Limb (tissue), 2 donors: Measurements from ENCODE around the gene VWA5B1.
A peak's percentile ranks its signal among the peaks of the same experiment; 100 is the strongest.

Experiments
- DNase-seq, 2 donors: peaks; one replicate each; pipeline ENCODE4 v3.0.0-alpha.2; 2016; ENCODE audit errors: extremely low spot score in 2 of 2

VWA5B1 gene

GRCh38 chr1:20322081-20322824, 31.6 kb downstream of the VWA5B1 start:
- no peak for DNase-seq

GRCh38 chr1:20322825-20323612, 32.3 kb downstream of the VWA5B1 start:
- no peak for DNase-seq

GRCh38 chr1:20323613-20323920, 32.9 kb downstream of the VWA5B1 start:
- DNase-seq: no peak

GRCh38 chr1:20324704-20325406, 34.2 kb downstream of the VWA5B1 start:
- no peak for DNase-seq

- peak in 1 of 2 donors; percentile 10 for DNase-seq
These were observed 34.8 kb downstream of the VWA5B1 start for GRCh38 chr1:20325407-20325843.

- DNase-seq: peak in 1 of 2 donors; percentile 60
These were observed 35.3 kb downstream of the VWA5B1 start for GRCh38 chr1:20325844-20326420.

GRCh38 chr1:20327467-20327866, 36.8 kb downstream of the VWA5B1 start:
- DNase-seq: no peak

- DNase-seq: no peak
These were observed 37.5 kb downstream of the VWA5B1 start for GRCh38 chr1:20328201-20328600.

GRCh38 chr1:20329793-20330542, 39.3 kb downstream of the VWA5B1 start:
- DNase-seq: no peak

- no peak for DNase-seq
These were observed 43.4 kb downstream of the VWA5B1 start for GRCh38 chr1:20334103-20334502.

- no peak for DNase-seq
These were observed 45.5 kb downstream of the VWA5B1 start for GRCh38 chr1:20336105-20336605.

GRCh38 chr1:20337581-20337980, 46.9 kb downstream of the VWA5B1 start:
- DNase-seq: no peak

- no peak for DNase-seq
These were observed 49.3 kb downstream of the VWA5B1 start for GRCh38 chr1:20339811-20340457.

GRCh38 chr1:20342294-20343148, 51.8 kb downstream of the VWA5B1 start:
- no peak for DNase-seq

GRCh38 chr1:20343149-20343937, 52.7 kb downstream of the VWA5B1 start:
- DNase-seq: peak in 1 of 2 donors; percentile 82

GRCh38 chr1:20343938-20344302, 53.2 kb downstream of the VWA5B1 start:
- no peak for DNase-seq

- DNase-seq: no peak
These were observed 54.1 kb downstream of the VWA5B1 start for GRCh38 chr1:20344738-20345137.

- DNase-seq: no peak
These were observed 54.7 kb downstream of the VWA5B1 start for GRCh38 chr1:20345419-20345818.

- no peak for DNase-seq
These were observed 55.8 kb downstream of the VWA5B1 start for GRCh38 chr1:20346433-20346832.
